ENCODE results near the gene MYO9A. TPM values are rescaled to one million over a fixed set of nuclear protein-coding genes. Genes with fewer than 3 reads are reported as not detected.

MYO9A gene
- total and polyA plus RNA-seq, 10 of the 15 experiments (the other 5 are each of a cell fraction or from before 2014, with no cell fraction given) = 3.3 to 25.3 (median 12.2) TPM

GRCh38 chr15:72118017-72118978 is at the start of gene MYO9A, which contains the start of gene SENP8 (continued):
- TF ChIP-seq ZNF24 (IDR thresholded peaks at IDR 0.05) (no peak), EZH2 (IDR thresholded peaks at IDR 0.05; ENCODE audit: borderline replicate concordance, control insufficient read depth, low read depth, low read length) (no peak), SRF (IDR thresholded peaks at IDR 0.05; ENCODE audit: low read depth in 2 of 2, low read length in 2 of 2) (no peak), RBBP5 (conservative IDR thresholded peaks at IDR 0.05) (no peak), KDM1A (IDR thresholded peaks at IDR 0.05; ENCODE audit: borderline replicate concordance) (no peak), SMAD5 (IDR thresholded peaks at IDR 0.05; ENCODE audit: low read depth) (peak; percentile 36; the same call in 1 of the 2 replicates), SMARCA5 (IDR thresholded peaks at IDR 0.05) (0 out of 2 replicates have a peak, but pooled peaks have one; percentile 1), BCL3 (IDR thresholded peaks at IDR 0.05; ENCODE audit: borderline replicate concordance, insufficient read depth, low read depth, low read length, poor library complexity, severe bottlenecking) (no peak), RELB (IDR thresholded peaks at IDR 0.05; ENCODE audit: low read depth) (peak; percentile 37; the same call in 1 of the 2 replicates), TCF7 (IDR thresholded peaks at IDR 0.05; ENCODE audit: borderline replicate concordance) (no peak), ZNF274 (IDR thresholded peaks at IDR 0.05; ENCODE audit: insufficient read depth, insufficient read length) (no peak), SIN3A (IDR thresholded peaks at IDR 0.05; ENCODE audit: low read depth, low read length) (no peak), ATF7 (IDR thresholded peaks at IDR 0.05; ENCODE audit: low read depth) (no peak), CBFB (IDR thresholded peaks at IDR 0.05; ENCODE audit: low read depth) (peak; percentile 52; the same call in 1 of the 2 replicates), GATAD2B (conservative IDR thresholded peaks at IDR 0.05; ENCODE audit: low read depth) (no peak), TCF12 (IDR thresholded peaks at IDR 0.05; ENCODE audit: low read depth, low read length) (no peak)
- TF ChIP-seq, protein P1, sequence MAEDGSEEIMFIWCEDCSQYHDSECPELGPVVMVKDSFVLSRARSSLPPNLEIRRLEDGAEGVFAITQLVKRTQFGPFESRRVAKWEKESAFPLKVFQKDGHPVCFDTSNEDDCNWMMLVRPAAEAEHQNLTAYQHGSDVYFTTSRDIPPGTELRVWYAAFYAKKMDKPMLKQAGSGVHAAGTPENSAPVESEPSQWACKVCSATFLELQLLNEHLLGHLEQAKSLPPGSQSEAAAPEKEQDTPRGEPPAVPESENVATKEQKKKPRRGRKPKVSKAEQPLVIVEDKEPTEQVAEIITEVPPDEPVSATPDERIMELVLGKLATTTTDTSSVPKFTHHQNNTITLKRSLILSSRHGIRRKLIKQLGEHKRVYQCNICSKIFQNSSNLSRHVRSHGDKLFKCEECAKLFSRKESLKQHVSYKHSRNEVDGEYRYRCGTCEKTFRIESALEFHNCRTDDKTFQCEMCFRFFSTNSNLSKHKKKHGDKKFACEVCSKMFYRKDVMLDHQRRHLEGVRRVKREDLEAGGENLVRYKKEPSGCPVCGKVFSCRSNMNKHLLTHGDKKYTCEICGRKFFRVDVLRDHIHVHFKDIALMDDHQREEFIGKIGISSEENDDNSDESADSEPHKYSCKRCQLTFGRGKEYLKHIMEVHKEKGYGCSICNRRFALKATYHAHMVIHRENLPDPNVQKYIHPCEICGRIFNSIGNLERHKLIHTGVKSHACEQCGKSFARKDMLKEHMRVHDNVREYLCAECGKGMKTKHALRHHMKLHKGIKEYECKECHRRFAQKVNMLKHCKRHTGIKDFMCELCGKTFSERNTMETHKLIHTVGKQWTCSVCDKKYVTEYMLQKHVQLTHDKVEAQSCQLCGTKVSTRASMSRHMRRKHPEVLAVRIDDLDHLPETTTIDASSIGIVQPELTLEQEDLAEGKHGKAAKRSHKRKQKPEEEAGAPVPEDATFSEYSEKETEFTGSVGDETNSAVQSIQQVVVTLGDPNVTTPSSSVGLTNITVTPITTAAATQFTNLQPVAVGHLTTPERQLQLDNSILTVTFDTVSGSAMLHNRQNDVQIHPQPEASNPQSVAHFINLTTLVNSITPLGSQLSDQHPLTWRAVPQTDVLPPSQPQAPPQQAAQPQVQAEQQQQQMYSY (CRISPR knock-in tag; IDR thresholded peaks at IDR 0.05) = no peak
- TF ChIP-seq, protein P2, sequence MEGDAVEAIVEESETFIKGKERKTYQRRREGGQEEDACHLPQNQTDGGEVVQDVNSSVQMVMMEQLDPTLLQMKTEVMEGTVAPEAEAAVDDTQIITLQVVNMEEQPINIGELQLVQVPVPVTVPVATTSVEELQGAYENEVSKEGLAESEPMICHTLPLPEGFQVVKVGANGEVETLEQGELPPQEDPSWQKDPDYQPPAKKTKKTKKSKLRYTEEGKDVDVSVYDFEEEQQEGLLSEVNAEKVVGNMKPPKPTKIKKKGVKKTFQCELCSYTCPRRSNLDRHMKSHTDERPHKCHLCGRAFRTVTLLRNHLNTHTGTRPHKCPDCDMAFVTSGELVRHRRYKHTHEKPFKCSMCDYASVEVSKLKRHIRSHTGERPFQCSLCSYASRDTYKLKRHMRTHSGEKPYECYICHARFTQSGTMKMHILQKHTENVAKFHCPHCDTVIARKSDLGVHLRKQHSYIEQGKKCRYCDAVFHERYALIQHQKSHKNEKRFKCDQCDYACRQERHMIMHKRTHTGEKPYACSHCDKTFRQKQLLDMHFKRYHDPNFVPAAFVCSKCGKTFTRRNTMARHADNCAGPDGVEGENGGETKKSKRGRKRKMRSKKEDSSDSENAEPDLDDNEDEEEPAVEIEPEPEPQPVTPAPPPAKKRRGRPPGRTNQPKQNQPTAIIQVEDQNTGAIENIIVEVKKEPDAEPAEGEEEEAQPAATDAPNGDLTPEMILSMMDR (IDR thresholded peaks at IDR 0.05 in 2 of 3, conservative IDR thresholded peaks at IDR 0.05 in 1 of 3; ENCODE audit: control insufficient read depth in 2 of 3, extremely low read depth in 1 of 3, insufficient read depth in 1 of 3, low read depth in 3 of 3, low read length in 3 of 3) = peak in 2 of 3 experiments; percentile 14 to 19; a peak in 3 of 6 replicates
- TF ChIP-seq, protein P3, sequence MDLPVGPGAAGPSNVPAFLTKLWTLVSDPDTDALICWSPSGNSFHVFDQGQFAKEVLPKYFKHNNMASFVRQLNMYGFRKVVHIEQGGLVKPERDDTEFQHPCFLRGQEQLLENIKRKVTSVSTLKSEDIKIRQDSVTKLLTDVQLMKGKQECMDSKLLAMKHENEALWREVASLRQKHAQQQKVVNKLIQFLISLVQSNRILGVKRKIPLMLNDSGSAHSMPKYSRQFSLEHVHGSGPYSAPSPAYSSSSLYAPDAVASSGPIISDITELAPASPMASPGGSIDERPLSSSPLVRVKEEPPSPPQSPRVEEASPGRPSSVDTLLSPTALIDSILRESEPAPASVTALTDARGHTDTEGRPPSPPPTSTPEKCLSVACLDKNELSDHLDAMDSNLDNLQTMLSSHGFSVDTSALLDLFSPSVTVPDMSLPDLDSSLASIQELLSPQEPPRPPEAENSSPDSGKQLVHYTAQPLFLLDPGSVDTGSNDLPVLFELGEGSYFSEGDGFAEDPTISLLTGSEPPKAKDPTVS (IDR thresholded peaks at IDR 0.05; ENCODE audit: low read depth, low read length) = no peak

Measured in GM12878 (cell line).